HG02763 (cell line): ENCODE measurements around the gene ZNF775.

ENCODE experiments used
- ATAC-seq: cut with Tn5 transposase; IDR thresholded peaks from one replicate; pipeline ENCODE4 v1.9.1; 2021; ENCODE audit warnings: mild to moderate bottlenecking, moderate library complexity; ENCODE audit not compliant: unreplicated experiment

Gene ZNF775

GRCh38 chr7:150368096-150368883 lies 10.8 kb upstream of the ZNF775 start, which contains the start of gene REPIN1:
Gene REPIN1, plus strand, starts transcription at chr7:150368822. Its CDS starts 890 bp downstream, at chr7:150369712.
- ATAC-seq = peak; percentile 58

GRCh38 chr7:150368884-150369747 lies 10.0 kb upstream of the ZNF775 start:
- ATAC-seq = peak; percentile 32

GRCh38 chr7:150369748-150370501 lies 9.2 kb upstream of the ZNF775 start:
- no peak for ATAC-seq

GRCh38 chr7:150370612-150371071 lies 8.5 kb upstream of the ZNF775 start:
- no peak for ATAC-seq

- no peak for ATAC-seq
These were observed 7.8 kb upstream of the ZNF775 start for GRCh38 chr7:150371131-150371995.

GRCh38 chr7:150371996-150372270 lies 7.2 kb upstream of the ZNF775 start:
- ATAC-seq = no peak

GRCh38 chr7:150372271-150373048 lies 6.7 kb upstream of the ZNF775 start:
- ATAC-seq = no peak

- no peak for ATAC-seq
These were observed 5.9 kb upstream of the ZNF775 start for GRCh38 chr7:150373049-150373801.

GRCh38 chr7:150374026-150374425 lies 5.1 kb upstream of the ZNF775 start:
- ATAC-seq = no peak

GRCh38 chr7:150374472-150374871 lies 4.7 kb upstream of the ZNF775 start:
- no peak for ATAC-seq

- ATAC-seq = no peak
These were observed 3.2 kb upstream of the ZNF775 start for GRCh38 chr7:150375662-150376521.

- no peak for ATAC-seq
These were observed 2.6 kb upstream of the ZNF775 start for GRCh38 chr7:150376560-150376959.

GRCh38 chr7:150377196-150377595 lies 1.9 kb upstream of the ZNF775 start:
- no peak for ATAC-seq

- ATAC-seq = no peak
These were observed 1.5 kb upstream of the ZNF775 start for GRCh38 chr7:150377635-150378034.

- ATAC-seq = no peak
These were observed 846 bp upstream of the ZNF775 start for GRCh38 chr7:150378115-150378852.

- no peak for ATAC-seq
These were observed 580 bp downstream of the ZNF775 start for GRCh38 chr7:150379441-150380379.
